ENCODE measurements around the gene SNRPB.

DNA sequence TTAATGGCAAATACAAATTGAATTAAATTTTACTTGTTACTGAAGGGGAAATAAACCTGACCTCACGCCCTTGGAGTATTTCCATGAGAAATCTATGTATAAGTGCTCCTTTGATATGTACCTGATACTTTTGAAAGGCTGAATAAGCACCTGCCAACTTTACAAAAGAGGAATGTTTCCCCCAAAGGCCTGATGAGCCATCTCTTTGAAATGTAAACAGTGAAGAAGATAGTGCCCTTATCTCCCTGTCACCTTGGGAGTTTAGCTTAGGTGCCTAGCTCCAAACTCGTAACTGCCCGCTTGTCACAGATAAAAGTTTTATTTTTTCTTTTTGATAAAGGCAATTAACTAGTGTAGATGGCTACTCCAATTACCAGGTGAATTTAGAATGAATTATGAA, 39.2 kb upstream of the SNRPB start:
- no peak for TF ChIP-seq CREB1 (CRISPR knock-in tag; IDR thresholded peaks at IDR 0.05; ENCODE audit: low read depth)
- TF ChIP-seq POLR2AphosphoS5 (IDR thresholded peaks at IDR 0.05; ENCODE audit: low read depth), result peak; percentile 40; the same call in 1 of the 2 replicates
- TF ChIP-seq ZNF331 (CRISPR knock-in tag; IDR thresholded peaks at IDR 0.05; ENCODE audit: low read depth), result no peak
- TF ChIP-seq, protein P1, sequence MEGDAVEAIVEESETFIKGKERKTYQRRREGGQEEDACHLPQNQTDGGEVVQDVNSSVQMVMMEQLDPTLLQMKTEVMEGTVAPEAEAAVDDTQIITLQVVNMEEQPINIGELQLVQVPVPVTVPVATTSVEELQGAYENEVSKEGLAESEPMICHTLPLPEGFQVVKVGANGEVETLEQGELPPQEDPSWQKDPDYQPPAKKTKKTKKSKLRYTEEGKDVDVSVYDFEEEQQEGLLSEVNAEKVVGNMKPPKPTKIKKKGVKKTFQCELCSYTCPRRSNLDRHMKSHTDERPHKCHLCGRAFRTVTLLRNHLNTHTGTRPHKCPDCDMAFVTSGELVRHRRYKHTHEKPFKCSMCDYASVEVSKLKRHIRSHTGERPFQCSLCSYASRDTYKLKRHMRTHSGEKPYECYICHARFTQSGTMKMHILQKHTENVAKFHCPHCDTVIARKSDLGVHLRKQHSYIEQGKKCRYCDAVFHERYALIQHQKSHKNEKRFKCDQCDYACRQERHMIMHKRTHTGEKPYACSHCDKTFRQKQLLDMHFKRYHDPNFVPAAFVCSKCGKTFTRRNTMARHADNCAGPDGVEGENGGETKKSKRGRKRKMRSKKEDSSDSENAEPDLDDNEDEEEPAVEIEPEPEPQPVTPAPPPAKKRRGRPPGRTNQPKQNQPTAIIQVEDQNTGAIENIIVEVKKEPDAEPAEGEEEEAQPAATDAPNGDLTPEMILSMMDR (conservative IDR thresholded peaks at IDR 0.05; ENCODE audit: low read depth in 2 of 2), result no peak
- TF ChIP-seq, protein P2, sequence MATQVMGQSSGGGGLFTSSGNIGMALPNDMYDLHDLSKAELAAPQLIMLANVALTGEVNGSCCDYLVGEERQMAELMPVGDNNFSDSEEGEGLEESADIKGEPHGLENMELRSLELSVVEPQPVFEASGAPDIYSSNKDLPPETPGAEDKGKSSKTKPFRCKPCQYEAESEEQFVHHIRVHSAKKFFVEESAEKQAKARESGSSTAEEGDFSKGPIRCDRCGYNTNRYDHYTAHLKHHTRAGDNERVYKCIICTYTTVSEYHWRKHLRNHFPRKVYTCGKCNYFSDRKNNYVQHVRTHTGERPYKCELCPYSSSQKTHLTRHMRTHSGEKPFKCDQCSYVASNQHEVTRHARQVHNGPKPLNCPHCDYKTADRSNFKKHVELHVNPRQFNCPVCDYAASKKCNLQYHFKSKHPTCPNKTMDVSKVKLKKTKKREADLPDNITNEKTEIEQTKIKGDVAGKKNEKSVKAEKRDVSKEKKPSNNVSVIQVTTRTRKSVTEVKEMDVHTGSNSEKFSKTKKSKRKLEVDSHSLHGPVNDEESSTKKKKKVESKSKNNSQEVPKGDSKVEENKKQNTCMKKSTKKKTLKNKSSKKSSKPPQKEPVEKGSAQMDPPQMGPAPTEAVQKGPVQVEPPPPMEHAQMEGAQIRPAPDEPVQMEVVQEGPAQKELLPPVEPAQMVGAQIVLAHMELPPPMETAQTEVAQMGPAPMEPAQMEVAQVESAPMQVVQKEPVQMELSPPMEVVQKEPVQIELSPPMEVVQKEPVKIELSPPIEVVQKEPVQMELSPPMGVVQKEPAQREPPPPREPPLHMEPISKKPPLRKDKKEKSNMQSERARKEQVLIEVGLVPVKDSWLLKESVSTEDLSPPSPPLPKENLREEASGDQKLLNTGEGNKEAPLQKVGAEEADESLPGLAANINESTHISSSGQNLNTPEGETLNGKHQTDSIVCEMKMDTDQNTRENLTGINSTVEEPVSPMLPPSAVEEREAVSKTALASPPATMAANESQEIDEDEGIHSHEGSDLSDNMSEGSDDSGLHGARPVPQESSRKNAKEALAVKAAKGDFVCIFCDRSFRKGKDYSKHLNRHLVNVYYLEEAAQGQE (IDR thresholded peaks at IDR 0.05; ENCODE audit: unreplicated experiment), result no peak
- no peak for TF ChIP-seq EZH2phosphoT487 (IDR thresholded peaks at IDR 0.05; ENCODE audit: unreplicated experiment)
- no peak for TF ChIP-seq EZH2 (IDR thresholded peaks at IDR 0.05; ENCODE audit: low read depth, unreplicated experiment)
